Sigmoid colon (tissue), 4 donors: Measurements from ENCODE around the gene HRNR.

Experiments
- CTCF ChIP-seq, 4 experiments: fragments of 450-650 bp in 3 of 4; fragments of 200-600 bp in 1 of 4; IDR thresholded peaks; one replicate each; pipeline ENCODE4 v1.5.1; 2016 to 2019; ENCODE audit warnings: antibody characterized with exemption in 4 of 4, mild to moderate bottlenecking in 3 of 4, moderate library complexity in 2 of 4
- POLR2A ChIP-seq, 2 donors: fragments of 450-650 bp; IDR thresholded peaks; one replicate each; pipeline ENCODE4 v1.6.1; 2016; ENCODE audit warnings: antibody characterized with exemption in 2 of 2, mild to moderate bottlenecking in 2 of 2, moderate library complexity in 2 of 2
- POLR2AphosphoS5 ChIP-seq, 4 donors: sonication (generic); formaldehyde crosslinking; IDR thresholded peaks; one replicate each; pipeline ENCODE4 v1.6.1; 2017; ENCODE audit warnings: antibody characterized with exemption in 4 of 4

GRCh38 chr1:152252157-152252556 lies 28.2 kb upstream of the HRNR start:
- TF ChIP-seq CTCF (IDR thresholded peaks at IDR 0.05) (no peak), POLR2A (IDR thresholded peaks at IDR 0.05) (no peak), POLR2AphosphoS5 (IDR thresholded peaks at IDR 0.05) (no peak)
